ENCODE data around the gene C2.

C2 gene

GRCh38 chr6:31952890-31953289 is 25.4 kb downstream of the C2 start:
- no peak overlapping the region for H3K4me3 ChIP-seq (ENCODE audit: low read depth, low read length)
- TF ChIP-seq, protein P1, sequence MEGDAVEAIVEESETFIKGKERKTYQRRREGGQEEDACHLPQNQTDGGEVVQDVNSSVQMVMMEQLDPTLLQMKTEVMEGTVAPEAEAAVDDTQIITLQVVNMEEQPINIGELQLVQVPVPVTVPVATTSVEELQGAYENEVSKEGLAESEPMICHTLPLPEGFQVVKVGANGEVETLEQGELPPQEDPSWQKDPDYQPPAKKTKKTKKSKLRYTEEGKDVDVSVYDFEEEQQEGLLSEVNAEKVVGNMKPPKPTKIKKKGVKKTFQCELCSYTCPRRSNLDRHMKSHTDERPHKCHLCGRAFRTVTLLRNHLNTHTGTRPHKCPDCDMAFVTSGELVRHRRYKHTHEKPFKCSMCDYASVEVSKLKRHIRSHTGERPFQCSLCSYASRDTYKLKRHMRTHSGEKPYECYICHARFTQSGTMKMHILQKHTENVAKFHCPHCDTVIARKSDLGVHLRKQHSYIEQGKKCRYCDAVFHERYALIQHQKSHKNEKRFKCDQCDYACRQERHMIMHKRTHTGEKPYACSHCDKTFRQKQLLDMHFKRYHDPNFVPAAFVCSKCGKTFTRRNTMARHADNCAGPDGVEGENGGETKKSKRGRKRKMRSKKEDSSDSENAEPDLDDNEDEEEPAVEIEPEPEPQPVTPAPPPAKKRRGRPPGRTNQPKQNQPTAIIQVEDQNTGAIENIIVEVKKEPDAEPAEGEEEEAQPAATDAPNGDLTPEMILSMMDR (IDR thresholded peaks at IDR 0.05; ENCODE audit: insufficient read depth, low read depth, low read length, missing control alignments) = no peak
- DNase-seq (ENCODE audit: low read depth) = no peak

DNA sequence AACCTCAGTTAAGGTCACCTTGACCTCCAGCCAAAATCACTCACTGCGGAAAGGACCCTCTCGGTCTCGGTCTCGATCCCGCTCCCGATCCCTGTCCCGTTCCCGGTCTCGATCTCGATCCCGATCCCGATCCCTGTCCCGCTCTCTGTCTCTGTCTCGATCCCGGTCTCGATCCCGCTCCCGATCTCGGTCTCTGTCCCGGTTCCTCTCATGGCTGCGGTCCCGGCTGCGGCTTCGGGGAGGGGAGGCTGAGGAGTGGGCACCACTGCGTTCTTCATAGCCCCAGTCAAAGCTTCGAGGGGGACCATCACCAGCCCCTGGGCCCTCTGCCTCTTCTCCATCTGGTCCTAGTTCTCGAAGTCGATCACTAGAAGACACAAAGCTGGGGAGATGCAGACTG is 27.0 kb downstream of the C2 start:
- TF ChIP-seq, protein P1 (IDR thresholded peaks at IDR 0.05; ENCODE audit: insufficient read depth, low read depth, low read length, missing control alignments) = no peak
- no peak overlapping the region for H3K4me3 ChIP-seq (ENCODE audit: low read depth, low read length)
- no peak for DNase-seq (ENCODE audit: low read depth)

DNA sequence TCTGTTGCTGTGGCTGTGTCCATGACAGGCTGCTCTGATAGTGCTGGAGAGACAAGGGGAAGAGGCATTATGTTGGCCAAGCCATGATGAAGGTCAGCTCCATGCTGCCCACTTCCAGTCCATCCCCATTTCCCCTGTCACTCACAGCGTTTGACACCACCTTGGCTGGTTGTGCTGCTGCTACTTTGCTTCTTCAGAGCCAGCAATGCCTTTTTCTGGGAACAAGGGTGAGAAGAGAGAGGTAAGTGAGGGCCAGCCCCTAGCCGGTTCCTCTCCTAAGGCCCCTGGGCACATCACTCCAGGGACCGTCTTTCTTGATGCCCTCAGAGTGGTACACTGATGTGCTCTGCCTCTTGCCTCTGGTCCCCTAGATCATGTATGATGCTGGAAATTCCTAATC is 29.3 kb downstream of the C2 start:
- H3K4me3 ChIP-seq (ENCODE audit: low read depth, low read length) = no peak overlapping the region
- TF ChIP-seq, protein P1 (IDR thresholded peaks at IDR 0.05; ENCODE audit: insufficient read depth, low read depth, low read length, missing control alignments) = no peak
- DNase-seq (ENCODE audit: low read depth) = no peak

DNA sequence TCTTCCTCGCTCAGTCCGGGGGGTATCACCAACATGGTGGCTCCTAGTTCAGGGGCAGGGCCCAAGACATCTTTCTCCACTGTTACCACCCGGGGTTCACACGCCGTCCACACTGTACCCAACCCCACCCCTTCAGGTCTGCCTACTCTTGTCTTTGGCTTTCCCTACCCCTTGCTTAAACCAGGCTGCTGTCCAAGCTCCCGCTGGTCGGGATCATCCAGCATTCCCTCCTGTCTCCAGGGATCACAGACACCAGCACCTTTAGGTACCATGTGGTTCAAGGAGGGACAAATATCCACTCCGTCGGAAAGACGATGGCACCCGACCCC is 30.9 kb downstream of the C2 start:
- TF ChIP-seq, protein P1 (IDR thresholded peaks at IDR 0.05; ENCODE audit: insufficient read depth, low read depth, low read length, missing control alignments) = no peak

GRCh38 chr6:31958741-31959739 is 31.5 kb downstream of the C2 start, which contains the start of the genes NELFE and SKIC2:
Gene NELFE, minus strand, starts transcription at chr6:31958971. Its CDS starts 525 bp downstream, at chr6:31958446.
Gene SKIC2, plus strand, starts transcription at chr6:31959175. Its CDS starts 18 bp downstream, at chr6:31959193.
- TF ChIP-seq, protein P1 (IDR thresholded peaks at IDR 0.05; ENCODE audit: insufficient read depth, low read depth, low read length, missing control alignments) = no peak
- peak within 1 kb of the TSS; percentile 83 for H3K4me3 ChIP-seq (ENCODE audit: low read depth, low read length)
- peak; percentile 99 for DNase-seq (ENCODE audit: low read depth)

More for the DNA sequence above, 30.9 kb downstream of the C2 start:
- peak overlapping the region; percentile 83 for H3K4me3 ChIP-seq (ENCODE audit: low read depth, low read length)
- no peak for DNase-seq (ENCODE audit: low read depth)

- TF ChIP-seq, protein P1 (IDR thresholded peaks at IDR 0.05; ENCODE audit: insufficient read depth, low read depth, low read length, missing control alignments) = no peak
- no peak overlapping the region for H3K4me3 ChIP-seq (ENCODE audit: low read depth, low read length)
- no peak for DNase-seq (ENCODE audit: low read depth)
Observed at GRCh38 chr6:31961616-31962015, 34.1 kb downstream of the C2 start.
